ENCODE measurements around the gene ADORA2B. TPM values are rescaled to one million over a fixed set of nuclear protein-coding genes. Genes with fewer than 3 reads are reported as not detected.

Gene ADORA2B
- total and polyA plus RNA-seq, 12 donors: 0.17 to 4.0 (median 2.0) TPM

DNA sequence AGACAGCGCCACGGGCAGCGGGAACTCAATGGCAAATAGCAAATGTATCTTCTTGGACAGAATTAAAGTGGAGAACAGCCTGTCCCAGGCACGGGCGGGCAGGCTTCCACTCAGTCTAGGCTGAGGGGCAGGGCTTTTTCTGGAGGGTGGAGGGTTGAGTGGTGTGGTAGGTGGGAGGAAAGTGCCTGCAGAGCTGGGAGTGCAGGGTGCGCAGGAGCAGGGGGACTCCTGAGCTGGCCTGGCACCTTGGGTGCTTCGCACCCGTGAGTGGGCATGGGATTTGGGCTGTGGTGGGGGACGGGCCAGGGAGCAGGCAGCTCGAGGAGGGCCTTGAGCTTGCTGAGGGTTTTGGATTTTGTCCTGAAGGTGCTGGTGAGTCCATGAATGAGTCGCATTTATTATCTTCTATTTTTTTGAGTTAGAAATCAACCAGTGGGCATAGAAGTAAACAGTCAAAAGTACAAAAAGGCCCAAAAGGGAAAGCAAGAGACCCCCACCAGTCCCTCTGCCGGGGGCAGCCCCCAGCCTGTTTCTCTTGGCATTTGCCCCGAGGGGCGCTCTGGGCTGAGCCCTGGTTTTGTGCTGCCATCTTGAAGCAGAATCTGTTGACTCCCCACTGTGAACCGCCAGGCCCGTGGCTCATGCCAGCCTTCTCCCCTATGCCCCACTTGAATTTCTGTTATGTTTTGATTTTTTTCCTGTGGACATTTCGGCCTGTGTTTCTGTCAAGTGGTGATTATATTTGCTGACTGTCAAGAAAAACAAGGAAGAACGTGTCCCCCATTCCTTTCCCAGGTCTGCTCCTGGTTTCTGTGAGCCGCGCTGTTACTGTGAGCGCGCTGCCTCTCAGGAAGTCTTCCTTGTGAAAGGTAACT, 8.2 kb downstream of the ADORA2B start:
- Histone ChIP-seq H3K27me3 (no peaks in the 10 kb centered on the region), H3K4me3 (no peak overlapping the region), H3K36me3 (replicated peaks in 1 of 2) (no peaks in the 10 kb centered on the region), H3K9me3 (replicated peaks in 1 of 3) (no peaks in the 10 kb centered on the region), H3K27ac (no peak overlapping the region), H3K4me1 (replicated peaks in 1 of 2) (no peaks in the 10 kb centered on the region)
- intact Hi-C loops (cut with DNase I): no loop called here
- DNase-seq: no peak
- 80 to 87% (median 81%) methylated on average over 21 to 22 of the region's 22 CpGs for WGBS, 4 donors
- TF ChIP-seq, protein P1, sequence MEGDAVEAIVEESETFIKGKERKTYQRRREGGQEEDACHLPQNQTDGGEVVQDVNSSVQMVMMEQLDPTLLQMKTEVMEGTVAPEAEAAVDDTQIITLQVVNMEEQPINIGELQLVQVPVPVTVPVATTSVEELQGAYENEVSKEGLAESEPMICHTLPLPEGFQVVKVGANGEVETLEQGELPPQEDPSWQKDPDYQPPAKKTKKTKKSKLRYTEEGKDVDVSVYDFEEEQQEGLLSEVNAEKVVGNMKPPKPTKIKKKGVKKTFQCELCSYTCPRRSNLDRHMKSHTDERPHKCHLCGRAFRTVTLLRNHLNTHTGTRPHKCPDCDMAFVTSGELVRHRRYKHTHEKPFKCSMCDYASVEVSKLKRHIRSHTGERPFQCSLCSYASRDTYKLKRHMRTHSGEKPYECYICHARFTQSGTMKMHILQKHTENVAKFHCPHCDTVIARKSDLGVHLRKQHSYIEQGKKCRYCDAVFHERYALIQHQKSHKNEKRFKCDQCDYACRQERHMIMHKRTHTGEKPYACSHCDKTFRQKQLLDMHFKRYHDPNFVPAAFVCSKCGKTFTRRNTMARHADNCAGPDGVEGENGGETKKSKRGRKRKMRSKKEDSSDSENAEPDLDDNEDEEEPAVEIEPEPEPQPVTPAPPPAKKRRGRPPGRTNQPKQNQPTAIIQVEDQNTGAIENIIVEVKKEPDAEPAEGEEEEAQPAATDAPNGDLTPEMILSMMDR (IDR thresholded peaks at IDR 0.05): no peak
- no peak for TF ChIP-seq POLR2A (IDR thresholded peaks at IDR 0.05)

DNA sequence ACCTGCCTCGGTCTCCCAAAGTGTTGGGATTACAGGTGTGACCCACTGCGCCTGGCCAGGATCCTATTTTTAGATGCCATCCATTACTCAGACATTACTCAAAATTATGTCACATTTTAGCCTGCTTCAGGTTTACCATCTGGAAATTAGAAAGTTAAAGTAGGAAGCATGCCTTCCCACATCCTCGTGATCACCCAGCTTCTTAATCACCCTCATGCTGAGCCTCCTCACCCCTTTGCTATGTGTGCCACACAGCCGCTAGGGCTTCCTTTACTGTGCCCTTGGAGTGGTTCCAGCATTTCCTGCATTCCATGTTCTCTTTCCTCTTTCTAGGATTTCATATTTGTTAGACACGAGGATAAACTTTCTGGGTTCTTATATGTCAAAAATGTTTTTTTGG, 9.3 kb downstream of the ADORA2B start:
- peak in 1 of 7 donors; percentile 12 for DNase-seq
- Histone ChIP-seq H3K36me3 (replicated peaks in 1 of 2) (no peaks in the 10 kb centered on the region), H3K27ac (no peak overlapping the region), H3K9me3 (replicated peaks in 1 of 3) (no peaks in the 10 kb centered on the region), H3K4me1 (replicated peaks in 1 of 2) (peaks cover 0 to 8% of the 10 kb centered on the region in 2 donors), H3K27me3 (no peaks in the 10 kb centered on the region), H3K4me3 (no peak overlapping the region)
- TF ChIP-seq, protein P1 (IDR thresholded peaks at IDR 0.05): no peak
- TF ChIP-seq POLR2A (IDR thresholded peaks at IDR 0.05): no peak
- intact Hi-C loops (cut with DNase I): no loop called here
- WGBS, 4 donors: 53 to 64% (median 59%) methylated on average over 5 of the region's 5 CpGs

DNA sequence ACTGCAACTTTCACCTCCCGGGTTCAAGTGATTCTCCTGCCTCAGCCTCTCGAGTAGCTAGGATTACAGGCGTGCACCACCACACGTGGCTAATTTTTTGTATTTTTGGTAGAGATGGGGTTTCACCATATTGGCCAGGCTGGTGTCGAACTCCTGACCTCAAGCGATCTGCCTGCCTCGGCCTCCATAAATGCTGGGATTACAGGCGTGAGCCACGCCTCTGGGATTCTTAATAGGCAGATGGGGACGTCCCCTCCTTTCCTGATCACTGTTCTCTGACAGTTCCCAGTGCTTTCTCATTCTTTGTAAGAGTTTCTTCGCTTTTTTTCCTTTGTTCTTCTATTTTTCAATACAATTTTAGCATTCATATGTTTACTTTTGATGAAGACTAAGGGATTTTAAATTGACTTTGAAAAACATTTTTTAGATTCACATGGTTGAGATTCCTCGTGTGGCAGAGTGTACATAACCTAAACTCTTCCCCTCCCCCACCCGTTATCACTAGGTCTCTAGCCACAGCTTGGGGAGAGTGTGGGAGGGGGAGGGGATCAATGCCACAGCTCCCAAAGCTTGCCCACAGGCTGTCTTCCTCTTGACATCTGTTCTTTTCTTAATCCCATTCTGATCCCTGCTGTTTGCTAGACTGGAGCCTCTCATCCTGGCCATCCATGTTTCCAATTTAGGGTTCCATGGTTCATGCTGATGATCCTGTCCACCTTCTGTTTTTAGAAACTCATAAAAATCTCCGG, 11.0 kb downstream of the ADORA2B start:
- no peaks in the 10 kb centered on the region for H3K9me3 ChIP-seq (replicated peaks in 1 of 3)

DNA sequence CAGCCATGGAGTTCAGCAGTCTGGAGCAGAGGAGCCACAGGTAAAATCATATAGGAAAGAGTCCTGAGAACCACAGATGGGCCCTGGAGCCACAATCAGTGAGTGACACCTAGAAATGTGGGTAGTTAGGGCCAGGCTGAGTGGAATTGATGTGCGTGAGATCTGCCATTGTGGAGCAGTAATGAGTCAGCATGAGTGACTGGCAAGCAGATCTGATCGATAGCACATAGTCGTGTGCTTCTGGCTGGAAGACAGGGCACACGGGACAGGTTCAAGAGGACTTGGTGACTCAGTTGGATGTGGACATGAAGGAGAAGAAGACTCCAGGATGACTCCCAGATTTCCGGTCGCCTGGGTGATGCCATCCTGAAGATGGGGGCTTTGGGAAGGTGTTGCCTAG, 12.3 kb downstream of the ADORA2B start:
- Histone ChIP-seq H3K4me3 (no peak overlapping the region), H3K27ac (no peak overlapping the region), H3K27me3 (no peaks in the 10 kb centered on the region), H3K9me3 (replicated peaks in 1 of 3) (no peaks in the 10 kb centered on the region), H3K36me3 (replicated peaks in 1 of 2) (no peaks in the 10 kb centered on the region), H3K4me1 (replicated peaks in 1 of 2) (peaks cover 0 to 11% of the 10 kb centered on the region in 2 donors)
- intact Hi-C loops (cut with DNase I): no loop called here
- DNase-seq: no peak
- WGBS, 4 donors: 83 to 94% (median 86%) methylated on average over 6 of the region's 6 CpGs
- TF ChIP-seq, protein P1 (IDR thresholded peaks at IDR 0.05): no peak

More for the DNA sequence above, 11.0 kb downstream of the ADORA2B start:
- H3K36me3 ChIP-seq (replicated peaks in 1 of 2): no peaks in the 10 kb centered on the region
- H3K4me1 ChIP-seq (replicated peaks in 1 of 2): peaks cover 0 to 11% of the 10 kb centered on the region in 2 donors
- H3K4me3 ChIP-seq: no peak overlapping the region
- TF ChIP-seq, protein P1 (IDR thresholded peaks at IDR 0.05): no peak
- no peak for TF ChIP-seq POLR2A (IDR thresholded peaks at IDR 0.05)
- H3K27ac ChIP-seq: no peak overlapping the region
- intact Hi-C loops (cut with DNase I): no loop called here
- WGBS, 4 donors: 77 to 79% (median 79%) methylated on average over 14 of the region's 14 CpGs
- no peaks in the 10 kb centered on the region for H3K27me3 ChIP-seq
- DNase-seq: no peak

All from adrenal gland (tissue), 12 donors.